DOHH2 (cell line): ENCODE measurements around the gene IL23R.

ENCODE experiments used
- H3F3A ChIP-seq: fragments of 200-600 bp; sonication (generic), shearing (Covaris generic); 2 replicates; pipeline ENCODE4 v1.6.0; 2016; ENCODE audit warnings: antibody characterized with exemption, mild to moderate bottlenecking; ENCODE audit not compliant: control insufficient read depth, insufficient read depth
- H3K27ac ChIP-seq: fragments of 200-600 bp; sonication (generic); 2 replicates; pipeline ENCODE4 v1.5.1; 2014; ENCODE audit warnings: low read depth, mild to moderate bottlenecking, low read length, moderate library complexity
- H3K27me3 ChIP-seq: fragments of 200-600 bp; sonication (generic); 2 replicates; pipeline ENCODE4 v1.6.1; 2014; ENCODE audit warnings: mild to moderate bottlenecking, low read length, mixed read lengths; ENCODE audit not compliant: control insufficient read depth
- H3K36me3 ChIP-seq: fragments of 200-600 bp; sonication (generic); 2 replicates; pipeline ENCODE4 v1.6.1; 2014; ENCODE audit warnings: mild to moderate bottlenecking, low read length, moderate library complexity, mixed read lengths; ENCODE audit not compliant: control insufficient read depth
- H3K4me1 ChIP-seq: fragments of 200-600 bp; sonication (generic); 2 replicates; pipeline ENCODE4 v1.6.1; 2014; ENCODE audit warnings: mild to moderate bottlenecking, low read length, mixed read lengths; ENCODE audit not compliant: control insufficient read depth
- H3K4me2 ChIP-seq: fragments of 200-600 bp; sonication (generic); 2 replicates; pipeline ENCODE4 v1.6.0; 2014; ENCODE audit warnings: mild to moderate bottlenecking, low read length, moderate library complexity
- H3K4me3 ChIP-seq: fragments of 200-600 bp; sonication (generic); 2 replicates; pipeline ENCODE4 v1.5.1; 2014; ENCODE audit warnings: mild to moderate bottlenecking, low read length, mixed read lengths
- H3K79me2 ChIP-seq: fragments of 200-600 bp; sonication (generic); 2 replicates; pipeline ENCODE4 v1.6.1; 2014; ENCODE audit warnings: mild to moderate bottlenecking, low read length, mixed read lengths; ENCODE audit not compliant: control insufficient read depth
- H3K9me2 ChIP-seq: fragments of 200-600 bp; sonication (generic); replicated peaks from 2 replicates; pipeline ENCODE4 v1.6.1; 2014; ENCODE audit warnings: mild to moderate bottlenecking, low read length, mixed read lengths; ENCODE audit not compliant: control insufficient read depth
- H3K9me3 ChIP-seq: fragments of 200-600 bp; sonication (generic); 2 replicates; pipeline ENCODE4 v1.6.1; 2014; ENCODE audit warnings: antibody characterized with exemption, low read length, mixed read lengths; ENCODE audit not compliant: control insufficient read depth, insufficient read depth
- H4K20me1 ChIP-seq: fragments of 200-600 bp; sonication (generic); 2 replicates; pipeline ENCODE4 v1.6.0; 2014; ENCODE audit warnings: low read depth, mild to moderate bottlenecking, antibody characterized with exemption, low read length, moderate library complexity; ENCODE audit not compliant: control insufficient read depth, insufficient read depth
- EZH2phosphoT487 ChIP-seq: fragments of 200-600 bp; sonication (generic); IDR thresholded peaks from 2 replicates; pipeline ENCODE4 v1.6.1; 2017; ENCODE audit warnings: borderline replicate concordance, mild to moderate bottlenecking, antibody characterized with exemption, low read length, moderate library complexity, mixed read lengths
- TF ChIP-seq, protein P1 (sequence below): fragments of 200-600 bp; sonication (generic); IDR thresholded peaks from one replicate; pipeline ENCODE4 v1.5.1; 2014; ENCODE audit warnings: antibody characterized with exemption, mild to moderate bottlenecking, low read depth, low read length; ENCODE audit not compliant: poor library complexity, severe bottlenecking

IL23R gene

GRCh38 chr1:67285780-67286488, 119.7 kb downstream of the IL23R start:
- 0 out of 2 replicates have a peak, but pooled peaks cover 5% of the 10 kb centered on the region for H3K27me3 ChIP-seq
- H3K9me2 ChIP-seq: no peaks in the 10 kb centered on the region
- TF ChIP-seq, protein P1, sequence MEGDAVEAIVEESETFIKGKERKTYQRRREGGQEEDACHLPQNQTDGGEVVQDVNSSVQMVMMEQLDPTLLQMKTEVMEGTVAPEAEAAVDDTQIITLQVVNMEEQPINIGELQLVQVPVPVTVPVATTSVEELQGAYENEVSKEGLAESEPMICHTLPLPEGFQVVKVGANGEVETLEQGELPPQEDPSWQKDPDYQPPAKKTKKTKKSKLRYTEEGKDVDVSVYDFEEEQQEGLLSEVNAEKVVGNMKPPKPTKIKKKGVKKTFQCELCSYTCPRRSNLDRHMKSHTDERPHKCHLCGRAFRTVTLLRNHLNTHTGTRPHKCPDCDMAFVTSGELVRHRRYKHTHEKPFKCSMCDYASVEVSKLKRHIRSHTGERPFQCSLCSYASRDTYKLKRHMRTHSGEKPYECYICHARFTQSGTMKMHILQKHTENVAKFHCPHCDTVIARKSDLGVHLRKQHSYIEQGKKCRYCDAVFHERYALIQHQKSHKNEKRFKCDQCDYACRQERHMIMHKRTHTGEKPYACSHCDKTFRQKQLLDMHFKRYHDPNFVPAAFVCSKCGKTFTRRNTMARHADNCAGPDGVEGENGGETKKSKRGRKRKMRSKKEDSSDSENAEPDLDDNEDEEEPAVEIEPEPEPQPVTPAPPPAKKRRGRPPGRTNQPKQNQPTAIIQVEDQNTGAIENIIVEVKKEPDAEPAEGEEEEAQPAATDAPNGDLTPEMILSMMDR: no peak
- no peak for TF ChIP-seq EZH2phosphoT487
- no peak overlapping the region for H3K27ac ChIP-seq
- H4K20me1 ChIP-seq: no peaks in the 10 kb centered on the region
- no peaks in the 10 kb centered on the region for H3K79me2 ChIP-seq
- no peaks in the 10 kb centered on the region for H3K4me1 ChIP-seq
- H3K9me3 ChIP-seq: no peaks in the 10 kb centered on the region
- H3K4me2 ChIP-seq: no peak overlapping the region
- H3F3A ChIP-seq: no peaks in the 10 kb centered on the region
- H3K36me3 ChIP-seq: no peaks in the 10 kb centered on the region
- no peak overlapping the region for H3K4me3 ChIP-seq

GRCh38 chr1:67290236-67290635, 124.0 kb downstream of the IL23R start:
- no peak overlapping the region for H3K4me3 ChIP-seq
- H4K20me1 ChIP-seq: no peaks in the 10 kb centered on the region
- no peaks in the 10 kb centered on the region for H3K79me2 ChIP-seq
- no peaks in the 10 kb centered on the region for H3K36me3 ChIP-seq
- H3K27ac ChIP-seq: no peak overlapping the region
- no peaks in the 10 kb centered on the region for H3K4me1 ChIP-seq
- no peak overlapping the region for H3K4me2 ChIP-seq
- H3K9me3 ChIP-seq: no peaks in the 10 kb centered on the region
- TF ChIP-seq, protein P1: no peak
- no peak for TF ChIP-seq EZH2phosphoT487
- no peaks in the 10 kb centered on the region for H3F3A ChIP-seq
- no peaks in the 10 kb centered on the region for H3K27me3 ChIP-seq
- H3K9me2 ChIP-seq: no peaks in the 10 kb centered on the region

DNA sequence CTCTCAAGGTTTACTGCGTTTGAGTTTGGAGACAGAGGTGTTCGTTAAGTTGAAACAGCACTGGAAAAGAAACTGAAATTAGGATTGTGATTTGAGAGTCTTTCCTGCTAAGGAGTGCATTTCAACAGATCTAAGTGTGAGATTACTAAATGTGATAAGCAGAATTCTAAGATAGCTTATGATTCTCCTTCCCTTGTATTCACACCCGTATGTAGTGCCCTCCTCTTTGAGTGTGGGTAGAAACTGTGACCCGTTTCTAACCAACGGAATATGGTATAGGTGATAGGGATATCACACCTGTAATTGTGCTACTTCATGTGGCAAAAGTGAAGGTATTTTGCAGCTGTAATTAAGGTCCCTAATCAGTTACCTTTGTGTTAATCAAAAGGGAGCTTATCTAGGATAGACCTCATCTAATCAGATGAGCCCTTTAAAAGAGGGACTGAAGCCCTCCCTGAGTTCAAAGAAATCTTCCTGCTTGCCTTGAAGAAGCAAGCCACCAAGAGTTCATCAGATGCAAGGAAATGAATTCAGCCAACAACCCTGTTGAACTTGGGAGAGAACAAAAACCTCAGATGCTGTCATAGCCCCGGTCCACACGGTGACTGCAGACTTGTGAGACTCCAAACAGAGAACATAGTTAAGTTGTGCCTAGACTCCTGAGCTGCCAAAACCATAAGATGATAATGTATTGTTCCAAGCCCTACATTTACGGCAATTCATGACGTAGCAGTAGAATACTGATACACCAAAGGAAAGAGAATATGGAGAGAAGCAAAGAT, 128.8 kb downstream of the IL23R start:
- Histone ChIP-seq H3K27me3 (no peaks in the 10 kb centered on the region), H3K4me3 (no peak overlapping the region), H3K27ac (no peak overlapping the region), H3F3A (no peaks in the 10 kb centered on the region), H4K20me1 (no peaks in the 10 kb centered on the region), H3K79me2 (no peaks in the 10 kb centered on the region), H3K36me3 (no peaks in the 10 kb centered on the region), H3K4me1 (no peaks in the 10 kb centered on the region), H3K9me3 (no peaks in the 10 kb centered on the region), H3K4me2 (no peak overlapping the region), H3K9me2 (no peaks in the 10 kb centered on the region)
- no peak for TF ChIP-seq EZH2phosphoT487
- TF ChIP-seq, protein P1: no peak
